Smooth muscle cell (in vitro differentiated cells): Measurements from ENCODE around the gene COL8A1. TPM values are rescaled to one million over a fixed set of nuclear protein-coding genes. Genes with fewer than 3 reads are reported as not detected.

ENCODE experiments used
- DNase-seq: peaks from one replicate; lab custom pipeline; 2025; ENCODE audit not compliant: unreplicated experiment; lab: John Stamatoyannopoulos, UW
- H2AFZ ChIP-seq: fragments of 200-600 bp; sonication (generic); 2 replicates; pipeline ENCODE4 v1.6.0; 2016; ENCODE audit warnings: antibody characterized with exemption, low read depth, mild to moderate bottlenecking
- H3F3A ChIP-seq: fragments of 200-600 bp; sonication (generic); 2 replicates; pipeline ENCODE4 v1.6.0; 2017; ENCODE audit warnings: antibody characterized with exemption, low read depth
- H3K27ac ChIP-seq: fragments of 200-600 bp; sonication (generic); 2 replicates; pipeline ENCODE4 v1.5.1; 2016; ENCODE audit warnings: low read depth, mild to moderate bottlenecking
- H3K27me3 ChIP-seq: fragments of 200-600 bp; sonication (generic); 2 replicates; pipeline ENCODE4 v1.6.1; 2016; ENCODE audit warnings: low read depth, mild to moderate bottlenecking
- H3K36me3 ChIP-seq: fragments of 200-600 bp; sonication (generic); 2 replicates; pipeline ENCODE4 v1.5.1; 2016; ENCODE audit warnings: low read depth
- H3K4me1 ChIP-seq: fragments of 200-600 bp; sonication (generic); 2 replicates; pipeline ENCODE4 v1.5.1; 2016; ENCODE audit warnings: low read depth
- H3K4me2 ChIP-seq: fragments of 200-600 bp; sonication (generic); 2 replicates; pipeline ENCODE4 v1.6.0; 2016; ENCODE audit warnings: mild to moderate bottlenecking
- H3K4me3 ChIP-seq: fragments of 200-600 bp; sonication (generic); 2 replicates; pipeline ENCODE4 v1.5.1; 2016; ENCODE audit warnings: mild to moderate bottlenecking
- H3K79me2 ChIP-seq: fragments of 200-600 bp; sonication (generic); 2 replicates; pipeline ENCODE4 v1.6.0; 2016; ENCODE audit warnings: low read depth, mild to moderate bottlenecking
- H3K9ac ChIP-seq: fragments of 200-600 bp; sonication (generic); 2 replicates; pipeline ENCODE4 v1.6.0; 2016; ENCODE audit warnings: low read depth
- H3K9me3 ChIP-seq: fragments of 200-600 bp; sonication (generic); replicated peaks from 2 replicates; pipeline ENCODE4 v1.5.1; 2016; ENCODE audit warnings: low read depth
- H4K20me1 ChIP-seq: fragments of 200-600 bp; sonication (generic); 2 replicates; pipeline ENCODE4 v1.6.0; 2016; ENCODE audit warnings: low read depth
- WGBS: methylation state at CpG from one replicate; pipeline ENCODE4 v1.1.7; 2016; ENCODE audit warnings: low lambda C conversion rate; 5-methylcytosine and 5-hydroxymethylcytosine counted together
- polyA plus RNA-seq: library from polyadenylated mRNA; unstranded; fragments of >200 nt; fragmentation: Nextera tagmentation; extraction: Ambion mirVana; gene quantifications from 2 replicates; pipeline ENCODE4 v1.2.1, GENCODE V29; 2016
- total RNA-seq: library from RNA; depleted of rRNA; stranded (reverse); fragments of >200 nt; gene quantifications from 2 replicates; pipeline ENCODE4 v1.2.3, GENCODE V29; 2014
- TF ChIP-seq, protein P1 (sequence below): fragments of 200-600 bp; sonication (generic); IDR thresholded peaks from 2 replicates; pipeline ENCODE4 v1.5.1; 2017; ENCODE audit warnings: borderline replicate concordance, mild to moderate bottlenecking, antibody characterized with exemption; ENCODE audit not compliant: insufficient read depth, poor library complexity, severe bottlenecking

COL8A1 gene
- total and polyA plus RNA-seq, 2 experiments from 2014 or later = 7.9 to 8.2 TPM

DNA sequence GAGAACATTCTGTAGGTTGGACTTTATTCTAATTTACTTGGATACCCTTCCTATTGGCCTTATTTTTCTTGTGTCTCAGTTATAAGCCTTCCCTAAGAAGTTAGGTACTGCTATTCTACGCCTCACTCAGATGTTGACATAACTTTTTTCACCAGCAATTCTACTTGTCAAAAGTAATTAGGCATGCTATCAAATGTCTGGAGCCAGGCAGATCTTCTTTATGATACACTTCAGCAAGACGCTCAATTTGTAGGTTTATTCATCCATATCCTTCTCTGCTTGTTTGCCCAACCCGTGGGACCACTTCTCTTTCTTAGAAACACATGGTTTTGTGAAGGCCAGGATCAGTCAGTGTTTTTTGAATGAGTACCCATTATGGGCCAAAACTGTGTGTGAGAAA lies 36.2 kb upstream of the COL8A1 start:
- no peaks in the 10 kb centered on the region for H3F3A ChIP-seq
- H3K4me2 ChIP-seq = no peak overlapping the region
- WGBS = 88% methylated on average over 3 of the region's 3 CpGs
- H3K9me3 ChIP-seq = no peaks in the 10 kb centered on the region
- H2AFZ ChIP-seq = no peak overlapping the region
- H3K27me3 ChIP-seq = peaks cover 3% of the 10 kb centered on the region
- H3K4me3 ChIP-seq = no peak overlapping the region
- H3K27ac ChIP-seq = no peak overlapping the region
- TF ChIP-seq, protein P1, sequence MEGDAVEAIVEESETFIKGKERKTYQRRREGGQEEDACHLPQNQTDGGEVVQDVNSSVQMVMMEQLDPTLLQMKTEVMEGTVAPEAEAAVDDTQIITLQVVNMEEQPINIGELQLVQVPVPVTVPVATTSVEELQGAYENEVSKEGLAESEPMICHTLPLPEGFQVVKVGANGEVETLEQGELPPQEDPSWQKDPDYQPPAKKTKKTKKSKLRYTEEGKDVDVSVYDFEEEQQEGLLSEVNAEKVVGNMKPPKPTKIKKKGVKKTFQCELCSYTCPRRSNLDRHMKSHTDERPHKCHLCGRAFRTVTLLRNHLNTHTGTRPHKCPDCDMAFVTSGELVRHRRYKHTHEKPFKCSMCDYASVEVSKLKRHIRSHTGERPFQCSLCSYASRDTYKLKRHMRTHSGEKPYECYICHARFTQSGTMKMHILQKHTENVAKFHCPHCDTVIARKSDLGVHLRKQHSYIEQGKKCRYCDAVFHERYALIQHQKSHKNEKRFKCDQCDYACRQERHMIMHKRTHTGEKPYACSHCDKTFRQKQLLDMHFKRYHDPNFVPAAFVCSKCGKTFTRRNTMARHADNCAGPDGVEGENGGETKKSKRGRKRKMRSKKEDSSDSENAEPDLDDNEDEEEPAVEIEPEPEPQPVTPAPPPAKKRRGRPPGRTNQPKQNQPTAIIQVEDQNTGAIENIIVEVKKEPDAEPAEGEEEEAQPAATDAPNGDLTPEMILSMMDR = no peak
- DNase-seq = no peak
- no peaks in the 10 kb centered on the region for H3K79me2 ChIP-seq
- H3K36me3 ChIP-seq = no peaks in the 10 kb centered on the region
- H3K4me1 ChIP-seq = no peaks in the 10 kb centered on the region
- no peak overlapping the region for H3K9ac ChIP-seq
- H4K20me1 ChIP-seq = no peaks in the 10 kb centered on the region

DNA sequence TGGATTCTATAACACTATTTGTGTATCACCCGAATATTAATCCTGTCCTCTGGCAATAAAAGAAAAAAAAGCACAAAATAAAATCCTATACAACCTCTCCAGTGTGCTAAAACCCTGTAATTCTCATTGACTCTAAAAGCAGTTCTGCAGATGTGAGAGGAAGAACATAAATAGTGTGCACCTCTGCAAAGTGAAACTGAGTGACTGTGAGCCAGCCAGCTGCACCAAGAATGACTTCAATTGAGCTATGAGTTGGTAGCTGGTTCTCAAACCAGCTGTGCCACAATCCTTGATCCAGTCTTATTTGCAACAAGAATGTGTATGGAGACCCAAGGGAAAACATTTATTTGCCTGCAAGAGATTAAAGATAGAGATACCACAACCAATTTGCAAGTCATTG lies 31.2 kb upstream of the COL8A1 start:
- Histone ChIP-seq H3K36me3 (no peaks in the 10 kb centered on the region), H3K4me2 (no peak overlapping the region), H2AFZ (no peak overlapping the region), H3K27ac (no peak overlapping the region), H3F3A (no peaks in the 10 kb centered on the region), H3K27me3 (no peaks in the 10 kb centered on the region), H4K20me1 (no peaks in the 10 kb centered on the region), H3K4me1 (no peaks in the 10 kb centered on the region), H3K4me3 (no peak overlapping the region), H3K79me2 (no peaks in the 10 kb centered on the region), H3K9ac (no peak overlapping the region), H3K9me3 (no peaks in the 10 kb centered on the region)
- TF ChIP-seq, protein P1 = no peak
- WGBS = 88% methylated on average over 1 of the region's 1 CpG
- DNase-seq = no peak

DNA sequence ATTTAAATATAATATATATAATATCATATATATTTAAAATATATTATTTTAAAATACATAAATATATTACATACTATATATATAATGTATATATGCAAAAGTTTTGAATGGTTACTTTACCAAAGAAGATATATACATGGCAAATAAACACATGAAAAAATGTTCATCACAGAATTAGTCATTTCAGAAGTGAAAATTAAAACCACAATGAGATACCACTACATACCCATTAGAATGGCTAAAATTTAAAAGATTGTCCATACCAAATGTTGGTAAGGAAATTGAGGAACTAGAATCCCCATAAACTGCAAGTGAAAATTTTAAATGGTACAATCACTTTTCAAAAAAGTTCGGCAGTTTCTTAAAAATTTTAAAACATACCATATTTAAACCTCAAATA lies 23.6 kb upstream of the COL8A1 start:
- TF ChIP-seq, protein P1 = no peak
- Histone ChIP-seq H3K4me2 (no peak overlapping the region), H3K27ac (no peak overlapping the region), H2AFZ (no peak overlapping the region), H3K36me3 (no peaks in the 10 kb centered on the region), H3K79me2 (no peaks in the 10 kb centered on the region), H3F3A (no peaks in the 10 kb centered on the region), H3K9me3 (no peaks in the 10 kb centered on the region), H4K20me1 (no peaks in the 10 kb centered on the region), H3K9ac (no peak overlapping the region), H3K27me3 (no peaks in the 10 kb centered on the region), H3K4me1 (no peaks in the 10 kb centered on the region), H3K4me3 (no peak overlapping the region)
- WGBS = 76% methylated on average over 1 of the region's 1 CpG
- DNase-seq = no peak

DNA sequence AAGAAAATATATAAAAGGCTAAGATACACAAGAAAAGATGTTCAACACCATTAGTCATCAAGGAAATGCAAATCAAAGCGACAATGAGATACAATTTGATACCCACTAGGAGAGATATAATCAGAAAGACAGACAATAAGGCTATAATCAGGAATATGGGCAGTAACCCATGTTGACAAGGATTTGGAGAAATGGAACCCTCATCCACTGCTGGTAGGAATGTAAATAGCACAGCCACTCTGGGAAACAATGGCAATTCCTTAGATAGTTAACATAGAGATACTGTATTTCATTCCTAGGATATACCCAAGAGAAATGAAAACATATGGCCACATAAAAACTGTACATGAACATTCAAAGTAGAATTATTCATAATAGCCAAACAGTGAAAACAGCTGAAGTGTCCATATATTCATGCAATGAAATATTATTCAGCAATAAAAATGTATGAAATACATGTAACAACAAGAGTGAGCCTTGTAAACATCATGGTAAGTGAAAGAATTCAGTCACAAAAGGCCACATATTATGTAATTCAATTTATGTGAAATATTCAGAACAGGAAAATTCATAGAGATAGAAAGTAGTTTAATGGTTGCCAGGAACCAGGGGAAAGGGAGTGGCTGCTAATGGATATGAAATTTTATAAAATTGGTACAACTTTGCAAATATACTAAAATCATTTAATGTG lies 18.2 kb upstream of the COL8A1 start:
- DNase-seq = no peak
- TF ChIP-seq, protein P1 = no peak
- H3K36me3 ChIP-seq = no peaks in the 10 kb centered on the region
- WGBS = 88% methylated on average over 1 of the region's 1 CpG
- H3F3A ChIP-seq = no peaks in the 10 kb centered on the region
- H4K20me1 ChIP-seq = no peaks in the 10 kb centered on the region
- H3K27ac ChIP-seq = no peak overlapping the region
- no peaks in the 10 kb centered on the region for H3K79me2 ChIP-seq
- no peak overlapping the region for H3K9ac ChIP-seq
- H3K27me3 ChIP-seq = no peaks in the 10 kb centered on the region
- no peaks in the 10 kb centered on the region for H3K4me1 ChIP-seq
- no peak overlapping the region for H3K4me2 ChIP-seq
- H2AFZ ChIP-seq = no peak overlapping the region
- no peaks in the 10 kb centered on the region for H3K9me3 ChIP-seq
- no peak overlapping the region for H3K4me3 ChIP-seq
